BJ (cell line): ENCODE results near the gene ATRNL1. TPM values are rescaled to one million over a fixed set of nuclear protein-coding genes. Genes with fewer than 3 reads are reported as not detected.

Source experiments
- CTCF ChIA-PET: fragments of 350-600 bp; formaldehyde crosslinking; extraction: SDS; loops from one replicate; lab custom pipeline; 2021; ENCODE audit warnings: antibody characterized with exemption, inconsistent platforms; lab: Yijun Ruan, JAX
- POLR2A ChIA-PET: fragments of 300-600 bp; sonication (Branson Sonifier 250); formaldehyde crosslinking; extraction: SDS; loops from one replicate; lab custom pipeline; 2021; ENCODE audit warnings: antibody characterized with exemption; lab: Charles Lee
- DNase-seq: peaks from one replicate; pipeline ENCODE4 v3.0.0-alpha.2; 2011; ENCODE audit warnings: low read depth
- H3K27me3 ChIP-seq: 2 replicates; pipeline ENCODE4 v1.6.0; 2011; ENCODE audit warnings: low read length; ENCODE audit not compliant: control insufficient read depth, insufficient read depth
- H3K36me3 ChIP-seq: 2 replicates; pipeline ENCODE4 v1.5.1; 2011; ENCODE audit warnings: low read length; ENCODE audit not compliant: control insufficient read depth, insufficient read depth
- H3K4me3 ChIP-seq: 2 replicates; pipeline ENCODE4 v1.5.1; 2011; ENCODE audit warnings: low read depth, mild to moderate bottlenecking, control low read depth, low read length
- polyA plus RNA-seq: library from polyadenylated mRNA; depleted of rRNA; stranded (reverse); fragments of >200 nt; gene quantifications from 2 replicates; pipeline ENCODE4 v1.2.3, GENCODE V29; 2011
- TF ChIP-seq, protein P1 (sequence below): IDR thresholded peaks from 2 replicates; pipeline ENCODE4 v1.5.1; 2011; ENCODE audit warnings: low read depth, mild to moderate bottlenecking, control low read depth, inconsistent platforms, low read length, moderate library complexity; ENCODE audit not compliant: insufficient read depth

The ATRNL1 gene
- polyA plus RNA-seq, 1 experiment: not detected

DNA sequence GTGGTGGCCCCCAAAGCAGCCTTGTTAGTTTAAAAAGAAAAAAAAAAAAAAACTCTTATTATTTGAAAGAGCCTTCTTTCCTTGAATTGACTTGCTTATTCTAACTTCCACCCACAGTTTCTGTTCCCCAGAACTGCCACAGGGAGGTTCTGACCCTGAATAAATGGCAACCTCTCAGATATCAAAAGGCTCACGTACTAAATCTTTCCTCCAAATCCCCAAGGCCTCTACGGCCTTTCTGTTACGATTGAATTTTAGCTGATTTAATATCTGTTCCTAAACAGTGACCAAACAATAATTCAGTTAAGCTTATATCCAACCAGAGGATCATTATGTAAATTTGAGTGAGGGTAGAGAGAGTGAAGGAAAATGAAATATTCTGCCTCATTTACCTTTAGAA lies 697.1 kb downstream of the ATRNL1 start:
- Histone ChIP-seq H3K4me3 (no peak overlapping the region), H3K36me3 (no peaks in the 10 kb centered on the region), H3K27me3 (no peaks in the 10 kb centered on the region)
- TF ChIP-seq, protein P1, sequence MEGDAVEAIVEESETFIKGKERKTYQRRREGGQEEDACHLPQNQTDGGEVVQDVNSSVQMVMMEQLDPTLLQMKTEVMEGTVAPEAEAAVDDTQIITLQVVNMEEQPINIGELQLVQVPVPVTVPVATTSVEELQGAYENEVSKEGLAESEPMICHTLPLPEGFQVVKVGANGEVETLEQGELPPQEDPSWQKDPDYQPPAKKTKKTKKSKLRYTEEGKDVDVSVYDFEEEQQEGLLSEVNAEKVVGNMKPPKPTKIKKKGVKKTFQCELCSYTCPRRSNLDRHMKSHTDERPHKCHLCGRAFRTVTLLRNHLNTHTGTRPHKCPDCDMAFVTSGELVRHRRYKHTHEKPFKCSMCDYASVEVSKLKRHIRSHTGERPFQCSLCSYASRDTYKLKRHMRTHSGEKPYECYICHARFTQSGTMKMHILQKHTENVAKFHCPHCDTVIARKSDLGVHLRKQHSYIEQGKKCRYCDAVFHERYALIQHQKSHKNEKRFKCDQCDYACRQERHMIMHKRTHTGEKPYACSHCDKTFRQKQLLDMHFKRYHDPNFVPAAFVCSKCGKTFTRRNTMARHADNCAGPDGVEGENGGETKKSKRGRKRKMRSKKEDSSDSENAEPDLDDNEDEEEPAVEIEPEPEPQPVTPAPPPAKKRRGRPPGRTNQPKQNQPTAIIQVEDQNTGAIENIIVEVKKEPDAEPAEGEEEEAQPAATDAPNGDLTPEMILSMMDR: no peak
- CTCF ChIA-PET: interaction anchor here (1.0 kb wide), 1 partner anchor 8 kb away, joined by 4 read pairs; no protein-coding TSS in a partner anchor
- DNase-seq: no peak
- POLR2A ChIA-PET: no interaction called here

DNA sequence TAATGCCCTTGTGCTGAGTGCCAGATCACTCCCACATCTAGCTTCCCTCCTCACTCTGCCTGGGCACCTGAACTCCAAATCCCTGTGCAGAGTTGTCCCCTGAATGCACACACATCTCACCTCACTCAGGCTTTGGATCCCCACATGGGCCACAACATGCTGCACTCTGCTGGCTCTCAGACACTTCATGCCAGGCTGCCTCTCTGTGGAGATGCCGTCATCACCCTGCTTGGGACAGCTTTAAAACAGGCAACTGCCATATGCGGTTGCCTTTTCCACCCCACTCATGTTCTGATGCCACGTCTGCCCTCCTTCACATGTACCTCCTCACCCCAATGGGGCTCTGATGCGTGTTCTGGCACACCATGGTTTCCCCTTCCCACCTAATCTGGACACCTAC lies 702.8 kb downstream of the ATRNL1 start:
- Histone ChIP-seq H3K27me3 (no peaks in the 10 kb centered on the region), H3K36me3 (no peaks in the 10 kb centered on the region), H3K4me3 (no peak overlapping the region)
- TF ChIP-seq, protein P1: no peak
- POLR2A ChIA-PET: no interaction called here
- CTCF ChIA-PET: interaction anchor here (6.0 kb wide), 1 partner anchor 492 kb away, joined by 69 read pairs; no protein-coding TSS in a partner anchor
- no peak for DNase-seq

DNA sequence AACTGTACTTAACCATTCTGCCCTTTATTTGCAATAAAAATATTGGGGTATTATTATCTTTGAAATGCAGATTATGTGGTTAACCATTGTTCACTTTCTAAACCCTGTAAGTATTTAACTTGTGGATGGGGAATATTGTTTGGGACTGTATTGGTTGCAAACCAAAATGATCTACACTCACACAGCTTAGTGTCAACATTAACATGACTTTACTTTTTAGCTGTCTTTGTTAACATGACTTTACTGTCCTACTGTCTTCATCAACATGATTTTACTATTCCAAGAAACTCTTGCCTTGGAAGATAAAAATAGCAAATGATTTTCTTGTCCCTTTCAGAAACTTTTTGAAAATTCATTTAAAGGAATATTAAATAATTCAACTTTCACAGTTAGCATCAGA lies 708.3 kb downstream of the ATRNL1 start:
- Histone ChIP-seq H3K4me3 (no peak overlapping the region), H3K36me3 (no peaks in the 10 kb centered on the region), H3K27me3 (no peaks in the 10 kb centered on the region)
- no peak for DNase-seq
- CTCF ChIA-PET: interaction anchor here (1.1 to 2.0 kb wide), 3 partner anchors 147 to 486 kb away, joined by 3 to 9 read pairs (median 3); no protein-coding TSS in a partner anchor
- TF ChIP-seq, protein P1: no peak
- POLR2A ChIA-PET: no interaction called here

DNA sequence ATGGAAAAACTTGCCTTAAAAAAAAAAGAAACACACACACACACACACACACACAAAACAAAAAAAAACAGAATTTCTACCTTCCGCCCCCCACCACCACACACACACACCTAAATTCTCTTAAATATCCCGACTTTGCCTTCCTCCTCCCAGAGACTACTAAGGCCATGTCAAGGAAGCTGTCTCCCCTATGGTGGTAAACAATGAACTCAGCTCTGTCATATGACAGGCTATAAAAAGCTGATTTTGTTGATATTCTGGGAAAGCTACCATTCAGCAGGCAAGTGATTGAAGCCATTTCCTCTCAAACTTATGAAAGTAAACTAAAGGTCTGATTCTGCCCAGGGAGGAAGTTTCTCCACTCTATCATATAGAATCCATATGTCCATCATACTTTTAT lies 708.8 kb downstream of the ATRNL1 start:
- ChIA-PET CTCF (interaction anchor here (0.6 to 2.0 kb wide), 6 partner anchors 41 to 587 kb away, joined by 3 to 9 read pairs (median 3); no protein-coding TSS in a partner anchor), POLR2A (no interaction called here)
- TF ChIP-seq, protein P1: no peak
- Histone ChIP-seq H3K4me3 (no peak overlapping the region), H3K36me3 (no peaks in the 10 kb centered on the region), H3K27me3 (no peaks in the 10 kb centered on the region)
- DNase-seq: no peak

DNA sequence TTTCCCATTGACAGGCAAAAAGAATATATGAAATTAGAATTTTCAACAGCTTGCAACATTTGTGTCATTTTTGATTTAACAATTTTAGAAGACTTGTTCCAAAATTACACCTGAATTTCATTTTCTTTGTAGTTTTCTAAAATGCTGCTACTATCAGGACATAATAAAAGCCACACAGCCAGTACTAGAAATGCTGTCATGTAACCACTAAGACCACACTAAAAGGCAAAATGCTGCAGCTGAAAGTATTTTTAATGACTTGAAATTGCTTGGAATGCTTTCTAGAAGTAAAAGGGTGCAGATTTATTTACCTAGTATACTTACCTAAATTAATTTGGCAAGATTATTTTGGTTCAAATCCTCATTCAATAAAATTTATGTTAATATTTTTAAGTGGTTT lies 709.7 kb downstream of the ATRNL1 start:
- no peak overlapping the region for H3K4me3 ChIP-seq
- no peak for DNase-seq
- TF ChIP-seq, protein P1: no peak
- ChIA-PET POLR2A (no interaction called here), CTCF (interaction anchor here (1.3 to 2.0 kb wide), 2 partner anchors 40 to 485 kb away, joined by 3 to 9 read pairs; no protein-coding TSS in a partner anchor)
- no peaks in the 10 kb centered on the region for H3K27me3 ChIP-seq
- no peaks in the 10 kb centered on the region for H3K36me3 ChIP-seq
